Immature natural killer cell (primary cell): Measurements from ENCODE around the gene TMEM213. TPM values are rescaled to one million over a fixed set of nuclear protein-coding genes. Genes with fewer than 3 reads are reported as not detected.
"Not testable (repeated sequence)": the region's sequence is repeated elsewhere in the genome, so short reads cannot be mapped to it uniquely, and the experiment has no call there.

ENCODE experiments used
- DNase-seq, 3 donors: peaks; one replicate each; pipeline ENCODE4 v3.0.0; 2022; ENCODE audit warnings: mixed read lengths in 1 of 3
- H3K27ac Mint-ChIP-seq, 6 donors: one replicate each; pipeline ENCODE4 v1.8.0; 2020; ENCODE audit warnings: mixed read lengths in 6 of 6, mild to moderate bottlenecking in 5 of 6, inconsistent platforms in 4 of 6, moderate library complexity in 3 of 6
- H3K27me3 Mint-ChIP-seq, 3 donors: one replicate each; pipeline ENCODE4 v1.8.0; 2020 to 2021; ENCODE audit warnings: low read depth in 3 of 3, mild to moderate bottlenecking in 3 of 3, mixed read lengths in 3 of 3, moderate library complexity in 3 of 3, inconsistent platforms in 1 of 3
- H3K36me3 Mint-ChIP-seq, 3 donors: one replicate each; pipeline ENCODE4 v1.8.0; 2020; ENCODE audit warnings: mixed read lengths in 3 of 3, inconsistent platforms in 2 of 3, mild to moderate bottlenecking in 2 of 3
- H3K4me1 Mint-ChIP-seq, 2 donors: one replicate each; pipeline ENCODE4 v1.8.0; 2020; ENCODE audit warnings: inconsistent platforms in 2 of 2, mild to moderate bottlenecking in 2 of 2, mixed read lengths in 2 of 2, moderate library complexity in 1 of 2
- H3K4me3 Mint-ChIP-seq, 5 donors: one replicate each; pipeline ENCODE4 v1.8.0; 2020; ENCODE audit warnings: mild to moderate bottlenecking in 5 of 5, mixed read lengths in 5 of 5, inconsistent platforms in 3 of 5, moderate library complexity in 3 of 5
- H3K9me3 Mint-ChIP-seq, 6 donors: one replicate each; pipeline ENCODE4 v1.8.0; 2020; ENCODE audit warnings: mild to moderate bottlenecking in 6 of 6, mixed read lengths in 6 of 6, inconsistent platforms in 4 of 6, moderate library complexity in 3 of 6
- polyA plus RNA-seq, 3 donors: library from polyadenylated mRNA; unstranded; fragments of 300-500 nt; fragmentation: Illumina TruSeq; gene quantifications; one replicate each; pipeline ENCODE4 v1.2.3, GENCODE V29; 2021

Gene TMEM213
- polyA plus RNA-seq, 3 donors from 2014 or later: 0.16 to 0.74 TPM; not detected in 1

DNA sequence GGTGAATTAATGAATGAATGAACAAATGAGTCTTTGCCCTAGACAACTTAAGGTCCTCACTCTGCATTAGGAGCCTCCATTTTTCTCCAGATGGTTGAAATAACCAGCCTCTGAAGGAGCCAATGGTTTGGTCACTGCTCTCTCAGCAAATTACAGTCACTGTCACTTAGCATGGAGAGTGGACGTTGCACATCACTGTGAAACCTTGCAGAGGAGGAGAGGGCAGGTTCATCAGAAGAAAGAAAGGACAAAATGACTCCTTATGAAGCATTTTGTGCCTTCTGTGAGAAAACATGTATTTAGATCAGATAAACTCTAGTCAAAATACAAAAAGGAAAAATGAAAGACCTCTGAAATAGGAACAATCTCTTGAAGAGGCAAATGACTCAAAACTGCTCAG is 6.8 kb downstream of the TMEM213 start:
- DNase-seq: no peak
- Mint-ChIP-seq H3K36me3 (no peaks in the 10 kb centered on the region), H3K4me3 (no peak overlapping the region), H3K4me1 (no peaks in the 10 kb centered on the region), H3K9me3 (peaks cover 0 to 5% (median under 1%) of the 10 kb centered on the region in 6 donors), H3K27me3 (peaks cover 0 to 3% (median 2%) of the 10 kb centered on the region in 3 donors), H3K27ac (no peak overlapping the region)

DNA sequence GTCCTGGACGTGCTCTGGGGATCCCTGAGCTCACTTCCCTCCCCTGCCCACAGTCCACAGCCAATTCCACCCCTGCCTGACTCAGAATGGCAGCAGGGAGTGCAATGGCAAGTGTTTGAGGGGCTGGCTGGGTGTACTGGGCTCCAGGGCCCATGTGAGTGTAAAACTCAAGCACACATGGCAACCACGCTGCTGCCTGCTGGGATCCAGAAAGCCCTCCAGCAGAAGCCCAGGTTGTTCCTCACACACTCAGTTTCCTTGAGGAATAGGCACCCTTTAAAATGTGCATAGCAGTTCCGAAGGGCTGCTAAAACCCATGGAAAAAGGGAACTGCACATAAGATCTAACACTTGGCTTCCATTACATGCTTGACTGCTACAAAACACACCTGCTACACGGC is 11.6 kb downstream of the TMEM213 start:
- Mint-ChIP-seq H3K9me3 (peaks cover 0 to 5% (median under 1%) of the 10 kb centered on the region in 6 donors), H3K27me3 (peaks cover 0 to 7% (median 3%) of the 10 kb centered on the region in 3 donors), H3K4me3 (no peak overlapping the region), H3K4me1 (no peaks in the 10 kb centered on the region), H3K27ac (no peak overlapping the region), H3K36me3 (no peaks in the 10 kb centered on the region)
- DNase-seq: no peak

DNA sequence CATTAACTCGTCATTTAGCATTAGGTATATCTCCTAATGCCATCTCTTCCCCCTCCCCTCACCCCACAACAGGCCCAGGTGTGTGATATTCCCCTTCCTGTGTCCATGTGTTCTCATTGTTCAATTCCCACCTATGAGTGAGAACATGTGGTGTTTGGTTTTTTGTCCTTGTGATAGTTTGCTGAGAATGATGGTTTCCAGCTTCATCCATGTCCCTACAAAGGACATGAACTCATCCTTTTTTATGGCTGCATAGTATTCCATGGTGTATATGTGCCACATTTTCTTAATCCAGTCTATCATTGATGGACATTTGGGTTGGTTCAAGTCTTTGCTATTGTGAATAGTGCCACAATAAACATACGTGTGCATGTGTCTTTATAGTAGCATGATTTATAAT is 13.5 kb downstream of the TMEM213 start:
- not testable (repeated sequence) for H3K9me3 Mint-ChIP-seq, H3K4me1 Mint-ChIP-seq, H3K27ac Mint-ChIP-seq, H3K36me3 Mint-ChIP-seq, H3K4me3 Mint-ChIP-seq, DNase-seq, H3K27me3 Mint-ChIP-seq

DNA sequence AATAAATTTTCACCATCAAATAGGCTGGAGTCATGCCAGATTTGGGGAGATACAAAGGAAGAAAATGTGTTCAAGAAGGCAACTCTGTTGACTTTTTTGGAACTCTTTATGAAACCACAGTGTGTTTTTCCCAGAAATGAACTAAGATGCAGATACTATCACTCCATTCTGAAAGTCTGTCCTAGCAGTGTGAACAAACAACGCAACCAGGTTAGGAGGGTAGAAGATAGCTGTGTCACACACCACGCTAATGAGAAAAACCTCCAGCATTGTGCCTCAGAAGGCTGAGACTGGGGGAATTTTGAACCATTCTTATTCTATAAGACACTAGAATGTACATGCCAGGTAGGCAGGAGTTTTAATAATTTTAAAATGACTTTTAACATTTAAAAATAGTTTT is 16.2 kb downstream of the TMEM213 start:
- no peak overlapping the region for H3K27ac Mint-ChIP-seq
- no peak for DNase-seq
- H3K9me3 Mint-ChIP-seq: no peaks in the 10 kb centered on the region
- H3K27me3 Mint-ChIP-seq: peaks cover 0 to 9% (median 3%) of the 10 kb centered on the region in 3 donors
- H3K4me3 Mint-ChIP-seq: no peak overlapping the region
- H3K36me3 Mint-ChIP-seq: no peaks in the 10 kb centered on the region
- H3K4me1 Mint-ChIP-seq: no peaks in the 10 kb centered on the region

DNA sequence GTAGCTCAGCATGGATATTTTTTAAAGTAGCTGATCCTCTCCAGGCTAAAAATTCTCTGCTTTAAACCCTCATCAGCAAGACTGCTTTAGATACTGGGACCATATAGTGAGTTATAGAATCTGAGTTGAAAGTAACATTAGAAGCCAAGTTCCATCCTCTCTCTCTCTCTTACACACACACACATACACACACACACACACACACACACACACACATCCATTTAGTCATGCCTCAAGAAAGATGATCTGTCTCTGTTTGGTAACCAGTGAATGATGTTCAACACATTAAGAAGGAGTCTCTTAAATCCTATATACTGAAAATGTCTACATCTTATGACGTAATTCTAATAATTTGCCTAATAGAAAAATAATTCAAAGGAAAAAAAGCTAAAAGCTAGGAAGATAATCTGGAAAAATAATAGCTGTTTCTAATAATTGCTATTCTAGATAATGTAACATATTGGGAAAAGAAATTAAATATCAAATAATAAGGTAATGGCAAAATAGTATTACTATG is 17.1 kb downstream of the TMEM213 start:
- DNase-seq: no peak
- Mint-ChIP-seq H3K27me3 (peaks cover 0 to 9% (median 3%) of the 10 kb centered on the region in 3 donors), H3K4me3 (no peak overlapping the region), H3K4me1 (no peaks in the 10 kb centered on the region), H3K36me3 (no peaks in the 10 kb centered on the region), H3K27ac (no peak overlapping the region), H3K9me3 (no peaks in the 10 kb centered on the region)

DNA sequence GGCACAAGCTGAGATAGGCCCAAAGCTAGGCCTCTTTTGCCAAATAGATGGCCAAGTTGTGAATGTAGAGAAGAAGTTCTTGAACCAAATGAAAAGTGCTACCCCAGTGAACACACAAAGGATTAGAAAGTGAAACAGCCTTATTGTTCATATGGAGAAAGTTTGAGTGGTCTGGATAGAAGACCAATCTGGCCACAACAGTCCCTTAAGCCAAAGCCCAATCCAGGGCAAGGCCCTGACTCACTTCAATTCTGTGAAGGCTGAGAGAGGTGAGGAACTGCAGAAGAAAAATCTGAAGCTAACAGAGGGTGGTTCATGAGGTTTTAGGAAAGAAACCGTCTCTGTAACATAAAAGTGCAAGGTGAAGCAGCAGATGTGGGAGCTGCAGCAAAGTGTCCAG is 18.9 kb downstream of the TMEM213 start:
- peaks cover 0 to 9% (median 3%) of the 10 kb centered on the region in 3 donors for H3K27me3 Mint-ChIP-seq
- H3K9me3 Mint-ChIP-seq: no peaks in the 10 kb centered on the region
- no peak overlapping the region for H3K4me3 Mint-ChIP-seq
- no peaks in the 10 kb centered on the region for H3K36me3 Mint-ChIP-seq
- H3K4me1 Mint-ChIP-seq: no peaks in the 10 kb centered on the region
- H3K27ac Mint-ChIP-seq: no peak overlapping the region
- no peak for DNase-seq

DNA sequence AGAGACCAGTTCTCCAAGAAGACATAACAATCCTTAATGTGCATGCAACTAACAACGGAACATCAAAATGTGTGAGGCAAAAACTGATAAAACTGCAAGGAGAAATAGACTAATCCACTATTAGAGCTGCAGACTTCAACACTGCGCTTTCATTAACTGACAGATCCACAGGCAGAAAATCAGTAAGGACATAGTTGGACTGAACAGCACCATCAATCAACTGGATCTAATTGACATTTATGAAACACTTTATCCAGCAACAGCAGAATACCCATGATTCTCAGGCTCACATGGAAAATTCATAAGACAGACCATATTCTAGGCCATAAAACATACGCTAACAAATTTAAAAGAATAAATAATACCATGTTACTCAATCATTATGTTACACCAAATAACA is 21.8 kb downstream of the TMEM213 start:
- H3K27ac Mint-ChIP-seq: no peak overlapping the region
- H3K9me3 Mint-ChIP-seq: no peaks in the 10 kb centered on the region
- no peaks in the 10 kb centered on the region for H3K4me1 Mint-ChIP-seq
- peaks cover 0 to 3% (median 3%) of the 10 kb centered on the region in 3 donors for H3K27me3 Mint-ChIP-seq
- H3K36me3 Mint-ChIP-seq: no peaks in the 10 kb centered on the region
- no peak overlapping the region for H3K4me3 Mint-ChIP-seq
- no peak for DNase-seq

DNA sequence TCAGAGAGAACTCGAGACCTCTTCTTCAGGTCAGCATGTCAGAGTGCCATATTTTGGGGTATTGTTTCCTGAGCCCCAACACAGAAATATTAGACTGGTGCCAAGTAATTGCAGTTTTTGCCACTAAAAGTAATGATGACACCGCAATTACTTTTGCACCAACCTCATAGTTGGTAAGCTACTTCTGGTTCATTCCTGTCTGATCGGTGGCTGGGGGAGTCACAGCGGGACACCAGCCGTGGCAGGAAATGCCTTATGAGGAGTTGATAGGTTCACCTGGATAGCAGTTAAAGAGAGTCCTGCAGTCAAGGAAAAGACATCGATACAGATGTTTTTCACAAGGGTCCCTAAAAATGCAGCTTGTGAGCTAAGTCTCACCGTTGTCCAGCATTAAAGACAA is 24.1 kb downstream of the TMEM213 start:
- no peaks in the 10 kb centered on the region for H3K27me3 Mint-ChIP-seq
- no peak for DNase-seq
- H3K27ac Mint-ChIP-seq: no peak overlapping the region
- H3K36me3 Mint-ChIP-seq: no peaks in the 10 kb centered on the region
- no peaks in the 10 kb centered on the region for H3K4me1 Mint-ChIP-seq
- no peaks in the 10 kb centered on the region for H3K9me3 Mint-ChIP-seq
- H3K4me3 Mint-ChIP-seq: no peak overlapping the region

DNA sequence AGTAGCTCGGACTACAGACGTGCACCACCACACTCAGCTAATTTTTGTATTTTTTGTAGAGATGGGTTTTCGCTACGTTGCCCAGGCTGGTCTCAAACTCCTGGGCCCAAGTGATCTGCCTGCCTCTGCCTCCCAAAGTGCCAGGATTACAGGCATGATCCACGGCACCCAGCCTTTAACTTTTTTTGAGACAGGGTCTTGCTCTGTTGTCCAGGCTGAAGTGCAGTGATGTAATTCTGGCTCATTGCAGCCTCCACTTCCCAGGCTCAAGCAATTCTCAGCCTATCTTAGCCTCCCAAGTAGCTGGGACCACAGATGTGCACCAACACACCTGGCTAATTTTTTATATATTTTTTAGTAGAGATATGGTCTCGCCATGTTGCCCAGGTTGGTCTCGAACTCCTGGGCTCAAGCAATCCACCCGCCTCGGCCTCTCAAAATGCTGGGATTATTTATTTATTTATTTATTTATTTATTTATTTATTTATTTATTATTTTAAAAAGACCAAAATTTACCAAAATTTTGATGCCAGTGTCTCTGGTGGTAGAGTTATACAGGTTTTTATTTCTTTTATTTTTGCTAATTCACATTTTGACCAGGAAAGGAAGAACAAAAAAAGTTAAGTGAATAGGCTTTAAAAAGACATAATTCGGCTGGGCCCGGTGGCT is 25.2 kb downstream of the TMEM213 start:
- Mint-ChIP-seq H3K27me3 (no peaks in the 10 kb centered on the region), H3K4me1 (no peaks in the 10 kb centered on the region), H3K9me3 (no peaks in the 10 kb centered on the region), H3K36me3 (no peaks in the 10 kb centered on the region), H3K27ac (no peak overlapping the region), H3K4me3 (no peak overlapping the region)
- DNase-seq: no peak

DNA sequence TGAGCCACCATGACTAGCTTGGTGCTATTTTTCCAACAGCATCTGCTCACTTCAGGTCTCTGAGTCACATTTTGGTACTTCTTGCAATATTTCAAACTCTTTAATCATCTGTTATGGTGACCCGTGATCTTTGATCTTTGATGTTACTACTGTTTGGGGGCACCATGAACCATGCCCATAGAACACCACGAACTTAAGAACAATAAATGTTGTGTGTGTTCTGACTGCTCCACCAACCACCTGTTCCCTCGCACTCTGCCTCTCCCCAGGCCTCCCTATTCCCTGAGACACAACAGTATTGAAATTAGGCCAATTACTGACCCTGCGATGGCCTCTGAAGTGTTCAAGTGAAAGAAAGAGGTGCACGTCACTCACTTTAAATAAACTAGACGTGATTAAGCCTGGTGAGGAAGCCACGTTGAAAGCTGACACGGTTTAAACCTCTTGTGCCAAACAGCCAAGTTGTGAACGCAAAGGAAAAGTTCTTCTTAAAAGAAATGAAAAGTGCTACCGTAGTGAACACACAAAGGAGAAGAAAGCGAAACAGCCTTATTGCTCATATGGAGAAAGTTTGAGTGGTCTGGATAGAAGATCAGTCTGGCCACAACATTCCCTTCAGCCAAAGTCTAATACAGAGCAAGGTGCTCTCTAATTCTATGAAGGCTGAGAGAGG is 27.4 kb downstream of the TMEM213 start:
- no peak for DNase-seq
- Mint-ChIP-seq H3K9me3 (no peaks in the 10 kb centered on the region), H3K27ac (no peak overlapping the region), H3K4me1 (no peaks in the 10 kb centered on the region), H3K27me3 (no peaks in the 10 kb centered on the region), H3K4me3 (no peak overlapping the region), H3K36me3 (no peaks in the 10 kb centered on the region)

DNA sequence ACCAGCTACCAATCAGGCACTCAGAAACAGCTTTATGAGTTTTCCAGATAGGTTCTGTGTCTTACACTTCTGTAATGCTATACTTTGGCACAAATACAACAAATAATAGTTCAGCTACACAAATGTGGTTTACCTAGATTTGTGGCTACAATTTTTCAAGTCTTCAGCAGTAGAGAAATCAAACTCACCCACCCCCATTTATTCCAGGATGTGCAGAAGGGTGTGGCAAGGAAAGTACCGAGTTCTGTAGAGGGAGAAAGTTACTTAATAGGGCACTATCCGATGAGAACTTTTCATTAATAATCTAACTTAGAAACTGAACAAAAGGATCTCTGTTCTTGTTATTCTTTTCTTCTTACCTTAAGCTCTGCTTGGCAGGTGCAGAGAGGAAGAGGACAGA is 30.5 kb downstream of the TMEM213 start:
- H3K4me3 Mint-ChIP-seq: no peak overlapping the region
- no peaks in the 10 kb centered on the region for H3K36me3 Mint-ChIP-seq
- H3K9me3 Mint-ChIP-seq: no peaks in the 10 kb centered on the region
- no peaks in the 10 kb centered on the region for H3K4me1 Mint-ChIP-seq
- no peak overlapping the region for H3K27ac Mint-ChIP-seq
- peaks cover 0 to 1% (median 0%) of the 10 kb centered on the region in 3 donors for H3K27me3 Mint-ChIP-seq
- no peak for DNase-seq

DNA sequence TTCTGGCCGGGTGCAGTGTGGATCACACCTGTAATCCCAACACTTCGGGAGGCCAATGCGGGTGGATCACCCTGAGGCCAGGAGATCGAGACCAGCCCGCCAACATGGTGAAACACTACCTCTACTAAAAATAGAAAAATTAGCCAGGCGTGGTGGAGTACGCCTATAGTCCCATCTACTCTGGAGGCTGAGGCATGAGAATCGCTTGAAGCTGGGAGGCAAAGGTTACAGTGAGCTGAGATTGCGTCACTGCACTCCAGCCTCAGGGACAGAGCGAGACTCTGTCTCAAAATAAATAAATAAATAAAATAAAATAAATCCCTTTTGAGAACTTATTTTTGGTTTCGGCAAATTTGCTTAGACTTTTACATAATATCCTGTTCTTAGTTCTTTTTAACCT is 31.5 kb downstream of the TMEM213 start:
- Mint-ChIP-seq H3K27me3 (peaks cover 0 to 1% (median 0%) of the 10 kb centered on the region in 3 donors), H3K4me1 (no peaks in the 10 kb centered on the region), H3K9me3 (no peaks in the 10 kb centered on the region), H3K4me3 (no peak overlapping the region), H3K27ac (no peak overlapping the region), H3K36me3 (no peaks in the 10 kb centered on the region)
- no peak for DNase-seq

DNA sequence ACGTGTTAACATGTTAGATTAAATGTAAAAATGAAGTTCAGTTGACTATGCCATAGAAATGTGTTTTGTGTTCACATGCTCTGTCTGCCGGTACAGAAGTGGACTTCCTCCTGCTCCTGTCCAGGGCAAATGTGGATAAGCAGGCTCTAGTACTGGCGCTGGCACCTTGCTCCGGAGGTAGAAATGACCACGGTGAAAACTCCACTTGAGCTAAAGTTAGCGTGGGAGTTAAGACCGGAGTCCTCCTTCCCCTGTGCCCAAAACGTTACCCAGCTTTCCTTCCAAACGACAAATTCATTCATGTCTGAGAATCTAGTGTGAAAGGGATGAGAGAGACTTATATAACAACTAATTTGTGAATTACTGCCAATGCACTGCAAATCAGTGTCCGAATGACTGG is 35.2 kb downstream of the TMEM213 start:
- Mint-ChIP-seq H3K4me3 (no peak overlapping the region), H3K27ac (no peak overlapping the region), H3K36me3 (no peaks in the 10 kb centered on the region), H3K9me3 (no peaks in the 10 kb centered on the region), H3K4me1 (no peaks in the 10 kb centered on the region), H3K27me3 (peaks cover 0 to 5% (median 0%) of the 10 kb centered on the region in 3 donors)
- no peak for DNase-seq

DNA sequence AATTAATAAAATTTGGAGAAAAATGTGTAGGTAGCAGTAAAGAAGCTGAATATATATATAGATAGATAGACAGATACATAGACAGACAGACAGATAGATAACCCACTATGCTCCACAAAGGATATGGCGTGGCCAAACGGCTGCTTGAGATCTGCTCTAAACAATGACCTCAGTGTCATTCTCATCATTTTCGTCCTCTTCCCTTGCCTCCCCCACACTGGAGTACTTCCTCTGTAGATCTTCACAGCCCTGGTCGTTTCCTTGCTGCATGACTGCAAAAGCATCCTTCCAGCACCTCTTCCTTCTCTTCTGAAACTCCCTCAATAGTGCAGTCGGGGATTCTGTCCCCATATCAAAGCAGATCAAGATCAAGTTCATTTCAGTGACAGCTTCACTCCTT is 35.8 kb downstream of the TMEM213 start:
- Mint-ChIP-seq H3K27ac (no peak overlapping the region), H3K4me1 (no peaks in the 10 kb centered on the region), H3K36me3 (no peaks in the 10 kb centered on the region), H3K4me3 (no peak overlapping the region), H3K27me3 (peaks cover 0 to 5% (median 0%) of the 10 kb centered on the region in 3 donors), H3K9me3 (no peaks in the 10 kb centered on the region)
- no peak for DNase-seq

DNA sequence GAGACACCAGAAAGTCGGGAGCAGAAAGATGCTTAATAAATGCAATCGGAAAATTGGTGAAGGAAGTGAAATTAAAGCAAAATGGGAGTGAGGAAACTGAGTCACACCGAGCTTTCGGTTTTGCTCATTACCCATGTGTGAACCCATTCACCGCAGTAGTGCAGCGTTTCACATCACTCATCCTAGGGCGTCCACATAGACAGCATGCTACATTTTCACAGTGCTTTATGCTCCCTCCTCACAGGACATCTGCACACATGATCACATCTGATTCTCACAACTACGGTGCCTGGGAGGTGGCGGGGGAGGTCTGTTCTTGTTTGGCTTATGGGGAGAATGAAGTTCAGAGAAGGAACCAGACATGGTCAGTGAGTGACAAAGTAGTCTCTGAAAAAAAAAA is 36.8 kb downstream of the TMEM213 start:
- no peaks in the 10 kb centered on the region for H3K9me3 Mint-ChIP-seq
- peaks cover 0 to 5% (median 0%) of the 10 kb centered on the region in 3 donors for H3K27me3 Mint-ChIP-seq
- H3K4me1 Mint-ChIP-seq: no peaks in the 10 kb centered on the region
- H3K36me3 Mint-ChIP-seq: no peaks in the 10 kb centered on the region
- H3K4me3 Mint-ChIP-seq: no peak overlapping the region
- DNase-seq: no peak
- H3K27ac Mint-ChIP-seq: no peak overlapping the region
